ENCODE data around the gene NDUFA3. TPM values are rescaled to one million over a fixed set of nuclear protein-coding genes. Genes with fewer than 3 reads are reported as not detected.

The NDUFA3 gene
- total RNA-seq, 1 experiment from 2014 or later, result 85.0 TPM

Other genes with a start within 250 kb of the NDUFA3 start
- gene MYADM, start 235.0 kb upstream of the NDUFA3 start, total RNA-seq (2014; rRNA removed), result 39.7 and 39.9 TPM in 2 replicates
- gene PRKCG, start 220.7 kb upstream of the NDUFA3 start, total RNA-seq (2014; rRNA removed), result not detected in 2 replicates
- gene CACNG7, start 193.6 kb upstream of the NDUFA3 start, total RNA-seq (2014; rRNA removed), result 0.13 and 0.23 TPM in 2 replicates
- under 0.01 and 0.06 TPM in 2 replicates for gene CACNG8, start 139.9 kb upstream of the NDUFA3 start, total RNA-seq (2014; rRNA removed)
- 0.17 TPM in 1 of 2 replicates, not detected in the other for gene CACNG6, start 111.2 kb upstream of the NDUFA3 start, total RNA-seq (2014; rRNA removed)
- not detected in 2 replicates for gene VSTM1, start 39.0 kb upstream of the NDUFA3 start, total RNA-seq (2014; rRNA removed)
- gene TARM1, start 21.5 kb upstream of the NDUFA3 start, total RNA-seq (2014; rRNA removed), result not detected in 2 replicates
- gene OSCAR, start 2.1 kb upstream of the NDUFA3 start, total RNA-seq (2014; rRNA removed), result 0.23 and 1.5 TPM in 2 replicates
- gene TFPT, start 12.8 kb downstream of the NDUFA3 start, total RNA-seq (2014; rRNA removed), result 14.2 and 15.2 TPM in 2 replicates
- gene PRPF31, start 12.9 kb downstream of the NDUFA3 start, total RNA-seq (2014; rRNA removed), result 84.4 and 84.8 TPM in 2 replicates
- gene CNOT3, start 34.9 kb downstream of the NDUFA3 start, total RNA-seq (2014; rRNA removed), result 18.2 and 18.4 TPM in 2 replicates
- gene LENG1, start 56.9 kb downstream of the NDUFA3 start, total RNA-seq (2014; rRNA removed), result 5.2 and 9.2 TPM in 2 replicates
- 0.40 and 0.51 TPM in 2 replicates for gene TMC4, start 70.3 kb downstream of the NDUFA3 start, total RNA-seq (2014; rRNA removed)
- gene MBOAT7, start 86.7 kb downstream of the NDUFA3 start, total RNA-seq (2014; rRNA removed), result 123 and 192 TPM in 2 replicates
- gene TSEN34, start 88.5 kb downstream of the NDUFA3 start, total RNA-seq (2014; rRNA removed), result 162 and 168 TPM in 2 replicates
- 1,535 and 1,605 TPM in 2 replicates for gene RPS9, start 98.0 kb downstream of the NDUFA3 start, total RNA-seq (2014; rRNA removed)
- gene LILRB3, start 120.2 kb downstream of the NDUFA3 start, total RNA-seq (2014; rRNA removed), result not detected in 2 replicates
- gene LILRA6, start 139.9 kb downstream of the NDUFA3 start, total RNA-seq (2014; rRNA removed), result not detected in 2 replicates
- not detected in 2 replicates for gene LILRB5, start 154.4 kb downstream of the NDUFA3 start, total RNA-seq (2014; rRNA removed)
- gene LILRB2, start 178.3 kb downstream of the NDUFA3 start, total RNA-seq (2014; rRNA removed), result not detected in 2 replicates
- not detected in 2 replicates for gene LILRA5, start 210.3 kb downstream of the NDUFA3 start, total RNA-seq (2014; rRNA removed)
- not detected in 2 replicates for gene LILRA4, start 236.3 kb downstream of the NDUFA3 start, total RNA-seq (2014; rRNA removed)

All from LHCN-M2 (cell line).